ENCODE measurements around the gene TECPR1. TPM values are rescaled to one million over a fixed set of nuclear protein-coding genes. Genes with fewer than 3 reads are reported as not detected.

Gene TECPR1
- total RNA-seq, 1 experiment from 2014 or later, result 13.9 TPM

GRCh38 chr7:98204670-98205069 is 47.4 kb downstream of the TECPR1 start:
- Histone ChIP-seq H2BK120ac (ENCODE audit: low read depth, low read length, poor library complexity, severe bottlenecking) (no peak overlapping the region), H3K4ac (ENCODE audit: low read depth, low read length) (no peak overlapping the region), H4K20me1 (ENCODE audit: control insufficient read depth, insufficient read depth, insufficient read length) (no peaks in the 10 kb centered on the region), H3K9me3 (ENCODE audit: control insufficient read depth, low read depth, low read length) (no peaks in the 10 kb centered on the region), H2AK5ac (ENCODE audit: insufficient read length, low read length) (no peak overlapping the region), H3K14ac (ENCODE audit: insufficient read depth, low read length) (no peak overlapping the region), H3T11ph (ENCODE audit: low read length) (no peak overlapping the region), H3K4me1 (ENCODE audit: insufficient read depth, low read length) (no peaks in the 10 kb centered on the region), H4K8ac (replicated peaks; ENCODE audit: insufficient read length, low read depth, low read length) (no peak overlapping the region), H4K91ac (ENCODE audit: insufficient read length, low read depth, low read length) (no peak overlapping the region), H3K18ac (ENCODE audit: insufficient read length, low read depth, low read length) (no peak overlapping the region), H3K23ac (ENCODE audit: insufficient read length, low read depth, low read length) (no peak overlapping the region), H3K79me2 (ENCODE audit: insufficient read depth, low read length) (0 out of 2 replicates have a peak, but pooled peaks cover 3% of the 10 kb centered on the region), H3K9ac (ENCODE audit: extremely low read depth, insufficient read length, low read length) (no peak overlapping the region), H2AFZ (ENCODE audit: low read length) (no peak overlapping the region), H3K27ac (ENCODE audit: insufficient read length, low read depth, low read length) (no peak overlapping the region), H2BK15ac (ENCODE audit: low read depth, low read length) (no peak overlapping the region), H2BK12ac (ENCODE audit: insufficient read length, low read depth, low read length) (no peak overlapping the region), H4K5ac (ENCODE audit: insufficient read length, low read depth, low read length) (no peak overlapping the region), H3K27me3 (ENCODE audit: insufficient read depth, low read length) (no peaks in the 10 kb centered on the region), H3K4me2 (ENCODE audit: insufficient read depth, insufficient read length, low read length) (no peak overlapping the region), H3K56ac (ENCODE audit: insufficient read length, low read depth, low read length) (no peak overlapping the region), H3K79me1 (ENCODE audit: insufficient read depth, low read depth, low read length, poor library complexity, severe bottlenecking) (no peaks in the 10 kb centered on the region), H2BK5ac (ENCODE audit: insufficient read length, low read length) (no peak overlapping the region), H3K23me2 (ENCODE audit: insufficient read length, low read depth, low read length, poor library complexity, severe bottlenecking) (no peaks in the 10 kb centered on the region), H2BK20ac (ENCODE audit: low read depth, low read length, poor library complexity, severe bottlenecking) (no peak overlapping the region)
- H3K27ac Mint-ChIP-seq, result peak overlapping the region in 1 of 3 experiments; percentile 44; a peak in 1 of 7 replicates
- no peaks in the 10 kb centered on the region for H3K9me3 Mint-ChIP-seq
- no peak for DNase-seq
- WGBS (ENCODE audit: extremely low coverage, insufficient read length, low lambda C conversion rate), result no CpG with 5 or more reads among the region's 11 CpGs
- no peak overlapping the region for H3K4me3 Mint-ChIP-seq
- no peak for TF ChIP-seq CTCF (conservative IDR thresholded peaks at IDR 0.05)
- no peaks in the 10 kb centered on the region for H3K27me3 Mint-ChIP-seq (ENCODE audit: low read depth)
- 0 out of 4 replicates have a peak, but pooled peaks cover 0 to 1% of the 10 kb centered on the region in 2 experiments for H3K4me1 Mint-ChIP-seq
- peaks cover 12 to 30% (median 30%) of the 10 kb centered on the region in 3 experiments; a peak in 6 of 7 replicates for H3K36me3 Mint-ChIP-seq (ENCODE audit: insufficient read depth in 1 of 3, low read depth in 3 of 3)
